ENCODE results near the gene TCEA2. TPM values are rescaled to one million over a fixed set of nuclear protein-coding genes. Genes with fewer than 3 reads are reported as not detected.
A peak's percentile ranks its signal among the peaks of the same experiment; 100 is the strongest.

Gene TCEA2
- total and polyA plus RNA-seq, 9 of the 15 experiments (the other 6 are each of a cell fraction or from before 2014, with no cell fraction given): 1.4 to 28.7 (median 5.4) TPM

DNA sequence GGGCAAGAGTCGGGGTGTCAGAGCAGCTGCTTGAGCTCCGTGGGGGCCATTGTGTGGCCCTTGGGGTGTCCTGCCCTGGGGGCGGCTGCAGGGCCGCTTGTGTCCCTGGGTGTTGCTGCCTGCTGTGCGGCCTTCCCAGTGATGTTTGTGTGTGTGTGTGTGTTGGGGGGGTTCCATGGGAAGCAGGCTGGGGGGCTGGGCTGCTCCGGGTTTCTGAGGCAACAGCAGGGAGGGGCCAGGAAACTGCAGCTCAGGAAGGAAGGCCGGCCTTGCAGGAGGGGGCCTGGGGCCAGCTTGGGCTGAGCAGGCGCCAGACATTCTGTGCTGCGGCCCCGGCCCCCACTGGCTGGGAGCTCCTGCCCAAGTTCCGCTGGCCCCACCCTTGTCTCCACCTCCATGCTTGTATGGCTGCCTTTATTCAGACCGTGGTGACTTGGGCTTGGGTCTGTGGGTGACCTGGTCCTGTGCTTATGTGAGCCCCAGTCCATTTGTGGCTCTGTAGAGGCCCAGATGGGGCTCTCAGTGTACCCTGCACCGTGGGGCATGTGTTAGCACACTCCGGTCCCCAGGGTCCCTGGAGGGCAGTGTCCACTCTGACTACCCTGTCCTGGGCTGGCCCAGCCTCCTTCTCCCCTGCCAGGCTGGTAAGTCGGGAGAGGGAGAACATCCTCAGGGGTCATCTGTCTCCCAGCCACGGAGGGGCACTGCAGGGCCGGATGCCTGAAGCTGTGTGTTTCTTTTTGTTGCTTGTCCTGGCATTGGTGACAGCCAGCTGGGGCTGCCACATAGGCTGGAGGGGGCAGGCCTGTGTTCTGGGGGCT lies 8.9 kb upstream of the TCEA2 start (continued):
- no peak for TF ChIP-seq ZZZ3 (IDR thresholded peaks at IDR 0.05)
- TF ChIP-seq, protein P1, sequence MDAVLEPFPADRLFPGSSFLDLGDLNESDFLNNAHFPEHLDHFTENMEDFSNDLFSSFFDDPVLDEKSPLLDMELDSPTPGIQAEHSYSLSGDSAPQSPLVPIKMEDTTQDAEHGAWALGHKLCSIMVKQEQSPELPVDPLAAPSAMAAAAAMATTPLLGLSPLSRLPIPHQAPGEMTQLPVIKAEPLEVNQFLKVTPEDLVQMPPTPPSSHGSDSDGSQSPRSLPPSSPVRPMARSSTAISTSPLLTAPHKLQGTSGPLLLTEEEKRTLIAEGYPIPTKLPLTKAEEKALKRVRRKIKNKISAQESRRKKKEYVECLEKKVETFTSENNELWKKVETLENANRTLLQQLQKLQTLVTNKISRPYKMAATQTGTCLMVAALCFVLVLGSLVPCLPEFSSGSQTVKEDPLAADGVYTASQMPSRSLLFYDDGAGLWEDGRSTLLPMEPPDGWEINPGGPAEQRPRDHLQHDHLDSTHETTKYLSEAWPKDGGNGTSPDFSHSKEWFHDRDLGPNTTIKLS (IDR thresholded peaks at IDR 0.05; ENCODE audit: borderline replicate concordance, low read depth): no peak
- no peak for TF ChIP-seq DDX20 (tag; IDR thresholded peaks at IDR 0.05; ENCODE audit: low read depth)
- peak in 1 of 2 experiments; percentile 13; a peak in 1 of 4 replicates for TF ChIP-seq RAD21 (CRISPR knock-in tag; conservative IDR thresholded peaks at IDR 0.05 in 1 of 2, IDR thresholded peaks at IDR 0.05 in 1 of 2)
- TF ChIP-seq, protein P2, sequence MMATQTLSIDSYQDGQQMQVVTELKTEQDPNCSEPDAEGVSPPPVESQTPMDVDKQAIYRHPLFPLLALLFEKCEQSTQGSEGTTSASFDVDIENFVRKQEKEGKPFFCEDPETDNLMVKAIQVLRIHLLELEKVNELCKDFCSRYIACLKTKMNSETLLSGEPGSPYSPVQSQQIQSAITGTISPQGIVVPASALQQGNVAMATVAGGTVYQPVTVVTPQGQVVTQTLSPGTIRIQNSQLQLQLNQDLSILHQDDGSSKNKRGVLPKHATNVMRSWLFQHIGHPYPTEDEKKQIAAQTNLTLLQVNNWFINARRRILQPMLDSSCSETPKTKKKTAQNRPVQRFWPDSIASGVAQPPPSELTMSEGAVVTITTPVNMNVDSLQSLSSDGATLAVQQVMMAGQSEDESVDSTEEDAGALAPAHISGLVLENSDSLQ (IDR thresholded peaks at IDR 0.05): no peak; the same call in 1 of the 2 replicates
- TF ChIP-seq, protein P3, sequence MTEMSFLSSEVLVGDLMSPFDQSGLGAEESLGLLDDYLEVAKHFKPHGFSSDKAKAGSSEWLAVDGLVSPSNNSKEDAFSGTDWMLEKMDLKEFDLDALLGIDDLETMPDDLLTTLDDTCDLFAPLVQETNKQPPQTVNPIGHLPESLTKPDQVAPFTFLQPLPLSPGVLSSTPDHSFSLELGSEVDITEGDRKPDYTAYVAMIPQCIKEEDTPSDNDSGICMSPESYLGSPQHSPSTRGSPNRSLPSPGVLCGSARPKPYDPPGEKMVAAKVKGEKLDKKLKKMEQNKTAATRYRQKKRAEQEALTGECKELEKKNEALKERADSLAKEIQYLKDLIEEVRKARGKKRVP (CRISPR knock-in tag; IDR thresholded peaks at IDR 0.05): no peak
- TF ChIP-seq MEF2A (IDR thresholded peaks at IDR 0.05; ENCODE audit: control insufficient read depth, low read depth, low read length): no peak
- TF ChIP-seq, protein P4, sequence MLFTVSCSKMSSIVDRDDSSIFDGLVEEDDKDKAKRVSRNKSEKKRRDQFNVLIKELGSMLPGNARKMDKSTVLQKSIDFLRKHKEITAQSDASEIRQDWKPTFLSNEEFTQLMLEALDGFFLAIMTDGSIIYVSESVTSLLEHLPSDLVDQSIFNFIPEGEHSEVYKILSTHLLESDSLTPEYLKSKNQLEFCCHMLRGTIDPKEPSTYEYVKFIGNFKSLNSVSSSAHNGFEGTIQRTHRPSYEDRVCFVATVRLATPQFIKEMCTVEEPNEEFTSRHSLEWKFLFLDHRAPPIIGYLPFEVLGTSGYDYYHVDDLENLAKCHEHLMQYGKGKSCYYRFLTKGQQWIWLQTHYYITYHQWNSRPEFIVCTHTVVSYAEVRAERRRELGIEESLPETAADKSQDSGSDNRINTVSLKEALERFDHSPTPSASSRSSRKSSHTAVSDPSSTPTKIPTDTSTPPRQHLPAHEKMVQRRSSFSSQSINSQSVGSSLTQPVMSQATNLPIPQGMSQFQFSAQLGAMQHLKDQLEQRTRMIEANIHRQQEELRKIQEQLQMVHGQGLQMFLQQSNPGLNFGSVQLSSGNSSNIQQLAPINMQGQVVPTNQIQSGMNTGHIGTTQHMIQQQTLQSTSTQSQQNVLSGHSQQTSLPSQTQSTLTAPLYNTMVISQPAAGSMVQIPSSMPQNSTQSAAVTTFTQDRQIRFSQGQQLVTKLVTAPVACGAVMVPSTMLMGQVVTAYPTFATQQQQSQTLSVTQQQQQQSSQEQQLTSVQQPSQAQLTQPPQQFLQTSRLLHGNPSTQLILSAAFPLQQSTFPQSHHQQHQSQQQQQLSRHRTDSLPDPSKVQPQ (CRISPR knock-in tag; IDR thresholded peaks at IDR 0.05; ENCODE audit: borderline replicate concordance): no peak
- TF ChIP-seq ZNF668 (CRISPR knock-in tag; IDR thresholded peaks at IDR 0.05): no peak
- TF ChIP-seq MXI1 (IDR thresholded peaks at IDR 0.05; ENCODE audit: low read depth, low read length): no peak
- TF ChIP-seq RCOR1 (IDR thresholded peaks at IDR 0.05; ENCODE audit: borderline replicate concordance in 1 of 2, low read depth in 2 of 2, low read length in 2 of 2): no peak
- TF ChIP-seq E4F1 (CRISPR knock-in tag; IDR thresholded peaks at IDR 0.05; ENCODE audit: borderline replicate concordance): no peak
- TF ChIP-seq KHSRP (IDR thresholded peaks at IDR 0.05): no peak
- TF ChIP-seq, protein P5, sequence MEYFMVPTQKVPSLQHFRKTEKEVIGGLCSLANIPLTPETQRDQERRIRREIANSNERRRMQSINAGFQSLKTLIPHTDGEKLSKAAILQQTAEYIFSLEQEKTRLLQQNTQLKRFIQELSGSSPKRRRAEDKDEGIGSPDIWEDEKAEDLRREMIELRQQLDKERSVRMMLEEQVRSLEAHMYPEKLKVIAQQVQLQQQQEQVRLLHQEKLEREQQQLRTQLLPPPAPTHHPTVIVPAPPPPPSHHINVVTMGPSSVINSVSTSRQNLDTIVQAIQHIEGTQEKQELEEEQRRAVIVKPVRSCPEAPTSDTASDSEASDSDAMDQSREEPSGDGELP (CRISPR knock-in tag; IDR thresholded peaks at IDR 0.05; ENCODE audit: borderline replicate concordance): peak; percentile 60; the same call in 1 of the 2 replicates
- TF ChIP-seq ZNF717 (CRISPR knock-in tag; IDR thresholded peaks at IDR 0.05): no peak
